ENCODE measurements around the gene TIMM17B. TPM values are rescaled to one million over a fixed set of nuclear protein-coding genes. Genes with fewer than 3 reads are reported as not detected.
"Not testable (repeated sequence)": the region's sequence is repeated elsewhere in the genome, so short reads cannot be mapped to it uniquely, and the experiment has no call there.

Gene TIMM17B
- total RNA-seq, 2 donors from 2014 or later = 49.2 to 56.5 TPM

GRCh38 chrX:48883729-48884128 lies 13.8 kb downstream of the TIMM17B start:
- TF ChIP-seq, protein P1, sequence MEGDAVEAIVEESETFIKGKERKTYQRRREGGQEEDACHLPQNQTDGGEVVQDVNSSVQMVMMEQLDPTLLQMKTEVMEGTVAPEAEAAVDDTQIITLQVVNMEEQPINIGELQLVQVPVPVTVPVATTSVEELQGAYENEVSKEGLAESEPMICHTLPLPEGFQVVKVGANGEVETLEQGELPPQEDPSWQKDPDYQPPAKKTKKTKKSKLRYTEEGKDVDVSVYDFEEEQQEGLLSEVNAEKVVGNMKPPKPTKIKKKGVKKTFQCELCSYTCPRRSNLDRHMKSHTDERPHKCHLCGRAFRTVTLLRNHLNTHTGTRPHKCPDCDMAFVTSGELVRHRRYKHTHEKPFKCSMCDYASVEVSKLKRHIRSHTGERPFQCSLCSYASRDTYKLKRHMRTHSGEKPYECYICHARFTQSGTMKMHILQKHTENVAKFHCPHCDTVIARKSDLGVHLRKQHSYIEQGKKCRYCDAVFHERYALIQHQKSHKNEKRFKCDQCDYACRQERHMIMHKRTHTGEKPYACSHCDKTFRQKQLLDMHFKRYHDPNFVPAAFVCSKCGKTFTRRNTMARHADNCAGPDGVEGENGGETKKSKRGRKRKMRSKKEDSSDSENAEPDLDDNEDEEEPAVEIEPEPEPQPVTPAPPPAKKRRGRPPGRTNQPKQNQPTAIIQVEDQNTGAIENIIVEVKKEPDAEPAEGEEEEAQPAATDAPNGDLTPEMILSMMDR (IDR thresholded peaks at IDR 0.05) = no peak
- H3K36me3 ChIP-seq = no peaks in the 10 kb centered on the region
- no peaks in the 10 kb centered on the region for H3K27me3 ChIP-seq
- no peak overlapping the region for H3K27ac ChIP-seq
- no peaks in the 10 kb centered on the region for H3K9me3 ChIP-seq
- H3K4me1 ChIP-seq = no peaks in the 10 kb centered on the region
- no peak overlapping the region for H3K4me3 ChIP-seq
- DNase-seq (ENCODE audit: low spot score) = no peak

DNA sequence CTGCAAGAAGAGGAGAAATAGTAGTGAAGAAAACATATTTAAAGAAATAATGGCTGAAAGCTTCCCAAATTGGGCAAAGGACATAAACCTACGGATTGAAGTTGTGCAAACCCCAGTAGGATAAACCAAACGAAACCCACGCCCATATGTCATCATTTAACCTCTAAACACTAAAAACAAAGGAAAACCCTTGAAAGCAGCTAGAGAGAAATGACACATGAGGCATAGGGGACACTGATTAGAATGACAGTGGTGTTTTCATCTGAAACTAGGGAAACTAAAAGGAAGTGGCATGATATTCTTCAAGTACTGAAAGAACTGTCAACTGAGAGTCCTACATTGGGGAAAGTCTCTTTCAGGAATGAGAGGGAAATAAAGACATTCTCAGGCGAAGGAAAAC lies 20.6 kb downstream of the TIMM17B start:
- not testable (repeated sequence) for H3K4me1 ChIP-seq; H3K9me3 ChIP-seq; H3K27me3 ChIP-seq; H3K27ac ChIP-seq; DNase-seq (ENCODE audit: low spot score); H3K36me3 ChIP-seq; H3K4me3 ChIP-seq

DNA sequence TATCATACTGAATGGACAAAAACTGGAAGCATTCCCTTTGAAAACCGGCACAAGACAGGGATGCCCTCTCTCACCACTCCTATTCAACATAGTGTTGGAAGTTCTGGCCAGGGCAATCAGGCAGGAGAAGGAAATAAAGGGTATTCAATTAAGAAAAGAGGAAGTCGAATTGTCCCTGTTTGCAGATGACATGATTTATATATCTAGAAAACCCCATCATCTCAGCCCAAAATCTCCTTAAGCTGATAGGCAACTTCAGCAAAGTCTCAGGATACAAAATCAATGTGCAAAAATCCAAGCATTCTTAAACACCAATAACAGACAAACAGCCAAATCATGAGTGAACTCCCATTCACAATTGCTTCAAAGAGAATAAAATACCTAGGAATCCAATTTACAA lies 25.6 kb downstream of the TIMM17B start:
- H3K4me1 ChIP-seq; H3K27ac ChIP-seq; H3K27me3 ChIP-seq; H3K36me3 ChIP-seq; H3K4me3 ChIP-seq; DNase-seq (ENCODE audit: low spot score); H3K9me3 ChIP-seq: not testable (repeated sequence)

GRCh38 chrX:48864210-48864609 lies 33.4 kb downstream of the TIMM17B start:
- Histone ChIP-seq H3K27me3 (no peaks in the 10 kb centered on the region), H3K4me3 (no peak overlapping the region), H3K36me3 (no peaks in the 10 kb centered on the region), H3K4me1 (no peaks in the 10 kb centered on the region), H3K9me3 (no peaks in the 10 kb centered on the region), H3K27ac (no peak overlapping the region)
- DNase-seq (ENCODE audit: low spot score) = no peak
- TF ChIP-seq, protein P1 (IDR thresholded peaks at IDR 0.05) = no peak

- no peak for DNase-seq (ENCODE audit: low spot score)
- H3K27ac ChIP-seq = no peak overlapping the region
- H3K4me3 ChIP-seq = no peak overlapping the region
- no peaks in the 10 kb centered on the region for H3K27me3 ChIP-seq
- H3K36me3 ChIP-seq = no peaks in the 10 kb centered on the region
- H3K4me1 ChIP-seq = no peaks in the 10 kb centered on the region
- H3K9me3 ChIP-seq = no peaks in the 10 kb centered on the region
- TF ChIP-seq, protein P1 (IDR thresholded peaks at IDR 0.05) = no peak
Measured at GRCh38 chrX:48854898-48855297, 42.7 kb downstream of the TIMM17B start.

GRCh38 chrX:48854121-48854804 lies 43.3 kb downstream of the TIMM17B start:
- not testable (repeated sequence) for H3K27me3 ChIP-seq; DNase-seq (ENCODE audit: low spot score); H3K9me3 ChIP-seq; H3K36me3 ChIP-seq; H3K4me3 ChIP-seq; H3K27ac ChIP-seq; H3K4me1 ChIP-seq

DNA sequence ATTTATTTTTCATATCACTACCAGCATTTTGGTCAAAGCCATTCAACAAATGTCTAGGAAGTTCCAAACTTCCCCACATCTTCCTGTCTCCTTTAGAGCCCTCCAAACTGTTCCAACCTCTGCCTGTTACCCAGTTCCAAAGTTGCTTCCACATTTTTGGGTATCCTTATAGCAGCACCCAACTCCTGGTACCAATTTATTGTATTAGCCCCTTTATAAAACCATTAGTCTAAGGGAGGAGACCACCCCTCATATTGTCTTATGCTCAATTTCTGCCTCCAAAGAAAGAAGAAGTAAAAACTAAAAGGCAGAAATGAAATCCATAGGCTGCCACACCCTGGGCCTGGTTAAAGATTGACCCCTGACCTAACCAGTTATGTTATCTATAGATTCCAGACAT lies 44.1 kb downstream of the TIMM17B start:
- not testable (repeated sequence) for DNase-seq (ENCODE audit: low spot score); H3K4me1 ChIP-seq

DNA sequence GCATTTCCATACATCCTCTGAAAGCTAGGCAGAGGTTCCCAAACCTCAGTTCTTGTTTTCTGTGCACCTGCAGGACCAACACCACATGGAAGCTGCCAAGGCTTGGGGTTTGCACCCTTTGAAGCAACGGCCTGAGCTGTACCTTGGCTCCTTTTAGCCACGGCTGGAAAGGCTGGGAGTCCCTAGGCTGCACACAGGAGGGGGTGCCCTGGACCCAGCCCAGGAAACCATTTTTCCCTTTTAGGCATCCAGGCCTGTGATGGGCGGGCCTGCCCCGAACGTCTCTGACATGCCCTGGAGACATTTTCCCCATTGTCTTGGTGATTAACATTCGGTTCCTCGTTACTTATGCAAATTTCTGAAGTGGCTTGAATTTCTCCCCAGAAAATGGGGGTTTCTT lies 44.7 kb downstream of the TIMM17B start:
- H3K9me3 ChIP-seq = no peaks in the 10 kb centered on the region
- DNase-seq (ENCODE audit: low spot score) = no peak

More for the DNA sequence above, 44.1 kb downstream of the TIMM17B start:
- not testable (repeated sequence) for H3K36me3 ChIP-seq, H3K4me3 ChIP-seq, H3K9me3 ChIP-seq, H3K27me3 ChIP-seq, H3K27ac ChIP-seq

More for the DNA sequence above, 44.7 kb downstream of the TIMM17B start:
- Histone ChIP-seq H3K4me1 (no peaks in the 10 kb centered on the region), H3K4me3 (no peak overlapping the region), H3K27me3 (no peaks in the 10 kb centered on the region), H3K36me3 (no peaks in the 10 kb centered on the region), H3K27ac (no peak overlapping the region)
- TF ChIP-seq, protein P1 (IDR thresholded peaks at IDR 0.05) = no peak
